IMR-90 (cell line): ENCODE results near the gene TNK2. TPM values are rescaled to one million over a fixed set of nuclear protein-coding genes. Genes with fewer than 3 reads are reported as not detected.

Experiments used
- ATAC-seq: fragments of 200-7000 bp; cut with Tn5 transposase; 2 replicates; pipeline ENCODE4 v1.9.1; 2020; ENCODE audit warnings: low read depth, mild to moderate bottlenecking, moderate library complexity
- BruUV-seq: library from RNA; stranded (reverse); fragments of 400-500 nt; replicated peaks from 2 replicates; lab custom pipeline; 2021; lab: Mats Ljungman, UMichigan
- CTCF ChIA-PET: fragments of 300-600 bp; formaldehyde crosslinking; extraction: SDS; loops from one replicate; lab custom pipeline; 2021; ENCODE audit warnings: antibody characterized with exemption; lab: Yijun Ruan, JAX
- POLR2A ChIA-PET: fragments of 300-600 bp; sonication (Branson Sonifier 250); formaldehyde crosslinking; loops from one replicate; lab custom pipeline; 2022; ENCODE audit warnings: antibody characterized with exemption; ENCODE audit not compliant: unreplicated experiment; lab: Charles Lee
- DNase-seq: peaks from one replicate; pipeline ENCODE4 v3.0.0; 2013
- H2AFZ ChIP-seq: replicated peaks from 2 replicates; pipeline ENCODE3; 2013; ENCODE audit warnings: low read length, mild to moderate bottlenecking; ENCODE audit not compliant: poor library complexity
- H2AK5ac ChIP-seq: 2 replicates; pipeline ENCODE4 v1.6.1; 2013; ENCODE audit warnings: low read depth, low read length, inconsistent platforms
- H2AK9ac ChIP-seq: replicated peaks from 2 replicates; pipeline ENCODE3; 2013; ENCODE audit warnings: mild to moderate bottlenecking, low read depth, low read length, moderate library complexity; ENCODE audit not compliant: poor library complexity
- H2BK120ac ChIP-seq: 2 replicates; pipeline ENCODE4 v1.6.1; 2013; ENCODE audit warnings: low read depth, low read length, inconsistent platforms
- H2BK15ac ChIP-seq: 3 replicates; pipeline ENCODE4 v1.6.1; 2013; ENCODE audit warnings: low read depth, low read length, inconsistent platforms
- H2BK20ac ChIP-seq: 2 replicates; pipeline ENCODE4 v1.6.1; 2013; ENCODE audit warnings: low read depth, mild to moderate bottlenecking, inconsistent platforms, low read length, moderate library complexity
- H2BK5ac ChIP-seq: 2 replicates; pipeline ENCODE4 v1.6.1; 2013; ENCODE audit warnings: mild to moderate bottlenecking, low read depth, low read length, inconsistent platforms; ENCODE audit not compliant: poor library complexity, severe bottlenecking
- H3K14ac ChIP-seq: replicated peaks from 2 replicates; pipeline ENCODE4 v1.6.1; 2013; ENCODE audit warnings: low read depth, low read length, inconsistent platforms
- H3K18ac ChIP-seq: 2 replicates; pipeline ENCODE4 v1.6.1; 2013; ENCODE audit warnings: low read depth, low read length, control low read depth
- H3K23ac ChIP-seq: 2 replicates; pipeline ENCODE4 v1.6.1; 2013; ENCODE audit warnings: low read depth, low read length, inconsistent platforms
- H3K27ac ChIP-seq: 2 replicates; pipeline ENCODE4 v1.5.1; 2013; ENCODE audit warnings: mild to moderate bottlenecking, control low read depth, low read length; ENCODE audit not compliant: insufficient read depth
- H3K27me3 ChIP-seq: 2 replicates; pipeline ENCODE4 v1.6.1; 2013; ENCODE audit warnings: low read length; ENCODE audit not compliant: control insufficient read depth, insufficient read depth
- H3K36me3 ChIP-seq: 2 replicates; pipeline ENCODE4 v1.6.1; 2013; ENCODE audit warnings: low read length, mixed read lengths; ENCODE audit not compliant: control insufficient read depth, insufficient read depth
- H3K4ac ChIP-seq: 2 replicates; pipeline ENCODE4 v1.6.1; 2013; ENCODE audit warnings: low read depth, low read length, inconsistent platforms
- H3K4me1 ChIP-seq: 2 replicates; pipeline ENCODE4 v1.6.1; 2013; ENCODE audit warnings: low read length, mixed read lengths; ENCODE audit not compliant: control insufficient read depth, insufficient read depth
- H3K4me2 ChIP-seq: 2 replicates; pipeline ENCODE4 v1.6.1; 2013; ENCODE audit warnings: low read depth, mild to moderate bottlenecking, control low read depth, low read length, moderate library complexity
- H3K4me3 ChIP-seq: 2 replicates; pipeline ENCODE4 v1.5.1; 2013; ENCODE audit warnings: low read depth, mild to moderate bottlenecking, control low read depth, low read length, moderate library complexity; ENCODE audit not compliant: insufficient read depth
- H3K56ac ChIP-seq: 2 replicates; pipeline ENCODE4 v1.6.1; 2013; ENCODE audit warnings: low read length, inconsistent platforms; ENCODE audit not compliant: insufficient read depth; ENCODE audit errors: extremely low read depth
- H3K79me1 ChIP-seq, 2 experiments: 2 replicates each; pipeline ENCODE4 v1.6.1; 2013; ENCODE audit warnings: low read length in 2 of 2, inconsistent platforms in 1 of 2, low read depth in 1 of 2
- H3K9ac ChIP-seq: 2 replicates; pipeline ENCODE4 v1.6.1; 2013; ENCODE audit warnings: low read depth, low read length, control low read depth
- H3K9me1 ChIP-seq: 2 replicates; pipeline ENCODE4 v1.6.1; 2013; ENCODE audit warnings: low read length, inconsistent platforms; ENCODE audit not compliant: insufficient read depth
- H3K9me3 ChIP-seq: 2 replicates; pipeline ENCODE4 v1.6.1; 2013; ENCODE audit warnings: low read length; ENCODE audit not compliant: control insufficient read depth, insufficient read depth
- H4K20me1 ChIP-seq: 2 replicates; pipeline ENCODE4 v1.6.1; 2013; ENCODE audit warnings: low read length, inconsistent platforms; ENCODE audit not compliant: insufficient read depth
- H4K5ac ChIP-seq: 2 replicates; pipeline ENCODE4 v1.6.1; 2013; ENCODE audit warnings: mild to moderate bottlenecking, low read depth, low read length, control low read depth
- H4K8ac ChIP-seq, 2 experiments: 2 replicates each; pipeline ENCODE4 v1.6.1; 2013; ENCODE audit warnings: low read depth in 2 of 2, low read length in 2 of 2, control low read depth in 1 of 2, inconsistent platforms in 1 of 2
- H4K91ac ChIP-seq: 2 replicates; pipeline ENCODE4 v1.6.1; 2013; ENCODE audit warnings: low read depth, low read length, inconsistent platforms; ENCODE audit not compliant: insufficient read depth
- ELK1 ChIP-seq: fragments of 150-350 bp; IDR thresholded peaks from 2 replicates; pipeline ENCODE4 v1.6.1; 2016; ENCODE audit warnings: low read depth, mild to moderate bottlenecking, low read length, moderate library complexity, borderline replicate concordance
- MAZ ChIP-seq: IDR thresholded peaks from 2 replicates; pipeline ENCODE4 v1.6.1; 2012; ENCODE audit warnings: low read depth, mild to moderate bottlenecking, low read length, improper control_type of control experiment, moderate library complexity, borderline replicate concordance
- NFE2L2 ChIP-seq: fragments of 150-350 bp; IDR thresholded peaks from 2 replicates; pipeline ENCODE4 v1.6.1; 2016; ENCODE audit warnings: low read depth, mild to moderate bottlenecking, low read length
- POLR2A ChIP-seq: IDR thresholded peaks from 2 replicates; pipeline ENCODE4 v1.6.1; 2012; ENCODE audit warnings: mild to moderate bottlenecking, low read depth, low read length
- SMC3 ChIP-seq: fragments of 150-350 bp; IDR thresholded peaks from 2 replicates; pipeline ENCODE4 v1.6.1; 2016; ENCODE audit warnings: low read depth, mild to moderate bottlenecking, antibody characterized with exemption, low read length, moderate library complexity
- WGBS, 2 experiments: methylation state at CpG; one replicate each; pipeline versions ENCODE4 v1.1.5 to v1.1.7; 2013; ENCODE audit warnings: missing lambda C conversion rate in 2 of 2; ENCODE audit not compliant: insufficient read length in 1 of 2; ENCODE audit errors: extremely low coverage in 2 of 2; 5-methylcytosine and 5-hydroxymethylcytosine counted together
- dilution Hi-C: fragments of 300-500 bp; cut with HindIII; formaldehyde crosslinking; loops from one replicate; pipeline ENCODE4 v1.14.3; 2018; ENCODE audit warnings: low sequenced_read_pairs; ENCODE audit not compliant: unreplicated experiment
- in situ Hi-C: fragments of 300-500 bp; cut with MboI; formaldehyde crosslinking; loops from 3 replicates; pipeline ENCODE4 v1.14.3; 2019; ENCODE audit warnings: low sequenced_read_pairs, inconsistent platforms, mixed read lengths
- intact Hi-C: fragments of 100-400 bp; cut with micrococcal nuclease; formaldehyde crosslinking; loops from 2 replicates; pipeline ENCODE4 v1.10.0; 2022
- polyA plus RNA-seq, 3 experiments: library from polyadenylated mRNA; depleted of rRNA; stranded (reverse); fragments of >200 nt; gene quantifications; 2 replicates each; pipeline ENCODE4 v1.2.3, GENCODE V29; 2012; ENCODE audit warnings: low replicate concordance in 1 of 3
- total RNA-seq: library from RNA; depleted of rRNA; stranded (reverse); fragments of >200 nt; gene quantifications from 2 replicates; pipeline ENCODE4 v1.2.3, GENCODE V29; 2012
- TF ChIP-seq, protein P1 (sequence below): fragments of 150-350 bp; IDR thresholded peaks from 2 replicates; pipeline ENCODE4 v1.6.1; 2017; ENCODE audit warnings: mild to moderate bottlenecking, antibody characterized with exemption, low read length, low read depth

The TNK2 gene
- total and polyA plus RNA-seq, 2 of the 4 experiments (the other 2 are of a cell fraction), result 2.2 to 13.8 TPM

DNA sequence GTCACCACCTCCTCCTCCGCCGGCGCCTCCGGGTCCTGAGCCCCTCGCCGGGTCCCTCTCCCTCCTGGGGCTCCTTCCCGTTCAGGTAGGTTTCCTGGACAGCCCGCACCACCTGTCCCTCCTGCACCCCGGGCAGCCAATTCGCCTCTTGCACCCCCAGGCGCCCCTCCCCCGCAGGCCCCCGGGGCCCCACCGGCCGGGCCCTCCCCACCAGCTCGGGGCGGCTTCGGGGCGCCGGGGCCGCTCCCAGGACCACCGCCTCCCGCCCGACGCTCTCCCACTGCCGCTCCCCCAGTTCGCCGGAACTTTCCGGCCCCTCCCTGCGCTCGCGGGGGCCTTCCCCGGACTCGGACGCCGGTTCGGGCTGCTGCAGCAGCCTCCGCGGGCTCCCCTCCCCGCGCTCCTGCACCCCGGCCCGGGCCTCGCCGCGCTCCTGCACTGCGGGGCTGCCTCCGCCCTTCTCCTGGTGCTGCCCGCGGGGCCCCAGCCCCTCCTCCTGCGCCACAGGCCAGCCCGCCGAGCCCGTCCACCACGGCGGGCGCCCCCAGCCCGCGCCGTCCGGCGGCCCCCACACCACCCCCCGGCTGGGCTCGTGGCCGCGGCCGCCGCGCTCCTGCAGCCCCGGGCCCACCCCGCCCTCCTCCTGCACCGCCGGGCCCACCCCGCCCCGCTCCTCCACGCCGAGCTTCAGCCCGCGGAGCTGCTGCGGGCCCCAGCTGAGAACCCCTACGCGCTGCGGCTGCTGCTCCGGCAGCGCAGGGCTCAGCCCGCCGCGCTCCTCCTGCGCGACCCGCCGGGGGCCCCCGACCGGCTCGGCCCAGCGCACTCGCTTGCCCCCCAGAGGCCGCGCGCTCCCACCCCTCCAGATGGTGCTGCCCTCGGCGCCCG lies 587 bp upstream of the TNK2 start:
- WGBS, 2 experiments, result 1% methylated on average over 35 of the region's 103 CpGs; no CpG with 5 or more reads in 1 of the 2 experiments
- Histone ChIP-seq H3K9ac (peak overlapping the region; percentile 53; the same call in 1 of the 2 replicates), H2BK5ac (peak overlapping the region; percentile 35)

More for the DNA sequence above, 587 bp upstream of the TNK2 start:
- peaks cover 25% of the 10 kb centered on the region for H3K4me1 ChIP-seq
- H3K9me1 ChIP-seq, result peaks cover 9% of the 10 kb centered on the region
- H4K8ac ChIP-seq, result no peak overlapping the region
- H2AK9ac ChIP-seq, result peak overlapping the region; percentile 90
- no peak overlapping the region for H2AK5ac ChIP-seq
- BruUV-seq, result no TSS peak
- H4K5ac ChIP-seq, result no peak overlapping the region
- ChIA-PET POLR2A (interaction anchor here (0.5 kb wide), 1 partner anchor 616 kb away, joined by 3 read pairs; no protein-coding TSS in a partner anchor), CTCF (interaction anchor here (1.0 to 1.5 kb wide), 3 partner anchors 14 to 45 kb away, joined by 3 to 6 read pairs (median 3); no protein-coding TSS in a partner anchor)
- H3K56ac ChIP-seq, result no peak overlapping the region
- H3K4ac ChIP-seq, result no peak overlapping the region
- H3K23ac ChIP-seq, result no peak overlapping the region
- DNase-seq (peak; percentile 27), ATAC-seq (peak; percentile 60)
- no peak overlapping the region for H3K14ac ChIP-seq
- no peaks in the 10 kb centered on the region for H3K27me3 ChIP-seq
- no peak overlapping the region for H3K18ac ChIP-seq
- peaks cover 15% of the 10 kb centered on the region; the same call in 1 of the 2 replicates for H4K20me1 ChIP-seq
- H2BK120ac ChIP-seq, result no peak overlapping the region
- no peaks in the 10 kb centered on the region for H3K9me3 ChIP-seq
- H3K36me3 ChIP-seq, result no peaks in the 10 kb centered on the region
- dilution Hi-C loops, result no loop called here
- no peak overlapping the region for H4K91ac ChIP-seq
- no peak overlapping the region for H2BK20ac ChIP-seq
- peaks cover 0 to 34% of the 10 kb centered on the region in 2 experiments; a peak in 3 of 4 replicates for H3K79me1 ChIP-seq
- H3K27ac ChIP-seq, result peak overlapping the region; percentile 8; the same call in 1 of the 2 replicates
- in situ Hi-C loops, result no loop called here
- TF ChIP-seq NFE2L2 (no peak), SMC3 (no peak), POLR2A (no peak), ELK1 (no peak), MAZ (peak; percentile 8; the same call in 1 of the 2 replicates)
- TF ChIP-seq, protein P1, sequence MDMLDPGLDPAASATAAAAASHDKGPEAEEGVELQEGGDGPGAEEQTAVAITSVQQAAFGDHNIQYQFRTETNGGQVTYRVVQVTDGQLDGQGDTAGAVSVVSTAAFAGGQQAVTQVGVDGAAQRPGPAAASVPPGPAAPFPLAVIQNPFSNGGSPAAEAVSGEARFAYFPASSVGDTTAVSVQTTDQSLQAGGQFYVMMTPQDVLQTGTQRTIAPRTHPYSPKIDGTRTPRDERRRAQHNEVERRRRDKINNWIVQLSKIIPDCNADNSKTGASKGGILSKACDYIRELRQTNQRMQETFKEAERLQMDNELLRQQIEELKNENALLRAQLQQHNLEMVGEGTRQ, result no peak
- peak overlapping the region; percentile 81 for H3K4me3 ChIP-seq
- H2BK15ac ChIP-seq, result no peak overlapping the region
- intact Hi-C loops, result no loop called here
- H2AFZ ChIP-seq, result peak overlapping the region; percentile 89
- peak overlapping the region; percentile 92 for H3K4me2 ChIP-seq
